GM18867 (cell line): ENCODE data around the gene ARMC6.

ENCODE experiments used
- ATAC-seq: cut with Tn5 transposase; IDR thresholded peaks from one replicate; pipeline ENCODE4 v1.9.1; 2021; ENCODE audit warnings: mild to moderate bottlenecking, moderate library complexity; ENCODE audit not compliant: unreplicated experiment

ARMC6 gene

GRCh38 chr19:19054315-19054938 lies 21.0 kb downstream of the ARMC6 start:
- ATAC-seq, result no peak

- ATAC-seq, result no peak
These were observed 21.6 kb downstream of the ARMC6 start for GRCh38 chr19:19054939-19055440.

GRCh38 chr19:19055701-19056100 lies 22.3 kb downstream of the ARMC6 start:
- no peak for ATAC-seq

- no peak for ATAC-seq
These were observed 23.4 kb downstream of the ARMC6 start for GRCh38 chr19:19056636-19057275.

- ATAC-seq, result no peak
These were observed 23.9 kb downstream of the ARMC6 start for GRCh38 chr19:19057317-19057716.

GRCh38 chr19:19057720-19058119 lies 24.3 kb downstream of the ARMC6 start:
- no peak for ATAC-seq

GRCh38 chr19:19059018-19059836 lies 25.8 kb downstream of the ARMC6 start:
- ATAC-seq, result no peak

- no peak for ATAC-seq
These were observed 26.6 kb downstream of the ARMC6 start for GRCh38 chr19:19059837-19060611.

GRCh38 chr19:19061506-19061905 lies 28.1 kb downstream of the ARMC6 start:
- ATAC-seq, result no peak

- ATAC-seq, result no peak
These were observed 29.2 kb downstream of the ARMC6 start for GRCh38 chr19:19062454-19063182.

- ATAC-seq, result peak; percentile 85
These were observed 30.0 kb downstream of the ARMC6 start, which contains the start of gene SLC25A42 for GRCh38 chr19:19063183-19064097. SLC25A42 (plus strand) TSS chr19:19063994; CDS start chr19:19096125, 32,131 bp downstream.

- no peak for ATAC-seq
These were observed 30.8 kb downstream of the ARMC6 start for GRCh38 chr19:19064098-19064722.

GRCh38 chr19:19064811-19065745 lies 31.7 kb downstream of the ARMC6 start:
- no peak for ATAC-seq

GRCh38 chr19:19067276-19068072 lies 34.1 kb downstream of the ARMC6 start:
- no peak for ATAC-seq

- no peak for ATAC-seq
These were observed 35.6 kb downstream of the ARMC6 start for GRCh38 chr19:19068659-19069654.

GRCh38 chr19:19071897-19072296 lies 38.5 kb downstream of the ARMC6 start:
- no peak for ATAC-seq
